K562 (cell line): ENCODE measurements around the gene PSAP. TPM values are rescaled to one million over a fixed set of nuclear protein-coding genes. Genes with fewer than 3 reads are reported as not detected.

ENCODE experiments used
- ATAC-seq: fragments of 200-7000 bp; cut with Tn5 transposase; 3 replicates; pipeline ENCODE4 v1.9.1; 2020; ENCODE audit warnings: moderate library complexity
- BruUV-seq: library from RNA; stranded (reverse); fragments of 400-500 nt; replicated peaks from 2 replicates; lab custom pipeline; 2021; lab: Mats Ljungman, UMichigan
- CTCF ChIA-PET: fragments of 300-600 bp; formaldehyde crosslinking; extraction: SDS; loops from one replicate; lab custom pipeline; 2021; ENCODE audit warnings: low intra/inter-chr PET ratio; lab: Yijun Ruan, JAX
- POLR2A ChIA-PET: fragments of 300-600, 350-650 bp; sonication (Branson Sonifier 250); formaldehyde crosslinking; extraction: SDS; loops from one replicate; lab custom pipeline; 2021; ENCODE audit warnings: antibody characterized with exemption, inconsistent platforms; lab: Yijun Ruan, JAX
- DNase-seq, 4 experiments: peaks; one replicate each; pipeline versions ENCODE4 v3.0.0 to v3.0.0-alpha.2; 2011 to 2018; ENCODE audit warnings: low spot score in 3 of 4, mixed read lengths in 3 of 4; ENCODE audit errors: extremely low read depth in 1 of 4
- FAIRE-seq: peaks from 2 replicates; lab custom pipeline; 2011; peaks lifted over from hg19 to GRCh38; lab: Jason Lieb, UNC
- H2AFZ ChIP-seq: 2 replicates; pipeline ENCODE4 v1.6.0; 2011; ENCODE audit warnings: low read depth, low read length, control low read depth, inconsistent platforms
- H3K27ac ChIP-seq: fragments of 200-600 bp; 3 replicates; pipeline ENCODE4 v1.8.0; 2011; ENCODE audit warnings: low read depth, mild to moderate bottlenecking, control low read depth, inconsistent platforms, low read length, moderate library complexity, mixed read lengths; ENCODE audit errors: extremely low read depth
- H3K27me3 ChIP-seq, 2 experiments: fragments of 300-600 bp in 1 of 2; 2 replicates in 1 of 2; 3 replicates in 1 of 2; pipeline versions ENCODE4 v1.6.0 to v1.8.0; 2011; ENCODE audit warnings: inconsistent platforms in 2 of 2, low read length in 2 of 2, mild to moderate bottlenecking in 1 of 2, mixed read lengths in 1 of 2, moderate library complexity in 1 of 2; ENCODE audit not compliant: control insufficient read depth in 2 of 2, insufficient read depth in 2 of 2
- H3K36me3 ChIP-seq: fragments of 300-600 bp; 3 replicates; pipeline ENCODE4 v1.8.0; 2011; ENCODE audit warnings: mild to moderate bottlenecking, low read length, inconsistent platforms; ENCODE audit not compliant: control insufficient read depth, insufficient read depth
- H3K4me1 ChIP-seq, 2 experiments: fragments of 200-600 bp in 1 of 2; replicated peaks in 1 of 2; 2 replicates in 1 of 2; 3 replicates in 1 of 2; pipeline versions ENCODE4 v1.5.1 to v1.8.0; 2011; ENCODE audit warnings: inconsistent platforms in 2 of 2, low read length in 2 of 2, mild to moderate bottlenecking in 1 of 2, mixed read lengths in 1 of 2, moderate library complexity in 1 of 2; ENCODE audit not compliant: control insufficient read depth in 2 of 2, insufficient read depth in 2 of 2
- H3K4me2 ChIP-seq: 2 replicates; pipeline ENCODE4 v1.6.1; 2011; ENCODE audit warnings: low read length, control low read depth, inconsistent platforms, mixed read lengths; ENCODE audit not compliant: insufficient read depth
- H3K4me3 ChIP-seq: fragments of 200-600 bp; sonication (generic), shearing (Covaris generic); 2 replicates; pipeline ENCODE4 v1.5.1; 2016; ENCODE audit warnings: control low read depth, inconsistent platforms
- H3K79me2 ChIP-seq: fragments of 200-600 bp; 3 replicates; pipeline ENCODE4 v1.8.0; 2011; ENCODE audit warnings: low read length, inconsistent platforms; ENCODE audit not compliant: control insufficient read depth, insufficient read depth
- H3K9ac ChIP-seq, 2 experiments: 2 replicates each; pipeline versions ENCODE4 v1.6.0 to v1.6.1; 2011; ENCODE audit warnings: low read depth in 2 of 2, low read length in 2 of 2, control low read depth in 1 of 2, inconsistent platforms in 1 of 2, mild to moderate bottlenecking in 1 of 2, mixed read lengths in 1 of 2; ENCODE audit not compliant: insufficient read depth in 1 of 2
- H3K9me1 ChIP-seq: one replicate; pipeline ENCODE4 v1.6.0; 2011; ENCODE audit warnings: inconsistent platforms, mild to moderate bottlenecking, low read length, moderate library complexity; ENCODE audit not compliant: control insufficient read depth, insufficient read depth
- H3K9me3 ChIP-seq: replicated peaks from 2 replicates; pipeline ENCODE4 v1.5.1; 2011; ENCODE audit warnings: low read depth, low read length, inconsistent platforms; ENCODE audit not compliant: control insufficient read depth, insufficient read depth
- H4K20me1 ChIP-seq: replicated peaks from 2 replicates; pipeline ENCODE4 v1.6.1; 2011; ENCODE audit warnings: low read length, inconsistent platforms, mixed read lengths; ENCODE audit not compliant: control insufficient read depth, insufficient read depth
- ADNP ChIP-seq: fragments of 200-800 bp; sonication (Bioruptor generic); IDR thresholded peaks from 2 replicates; pipeline ENCODE4 v1.6.1; 2016; ENCODE audit warnings: missing genetic modification characterization, missing compliant biosample characterization
- BCOR ChIP-seq: fragments of 450-650 bp; IDR thresholded peaks from 2 replicates; pipeline ENCODE4 v1.6.1; 2016
- CBX1 ChIP-seq: sonication (generic); IDR thresholded peaks from 2 replicates; pipeline ENCODE4 v1.6.1; 2016; ENCODE audit warnings: antibody characterized with exemption, low read depth, mild to moderate bottlenecking
- CHD4 ChIP-seq: fragments of 200-600 bp; sonication (generic); IDR thresholded peaks from 3 replicates; pipeline ENCODE4 v1.6.1; 2012; ENCODE audit warnings: low read depth, mild to moderate bottlenecking, mixed read lengths, low read length, inconsistent platforms; ENCODE audit not compliant: insufficient read depth, insufficient replicate concordance, poor library complexity, severe bottlenecking
- ESRRA ChIP-seq: fragments of 450-650 bp; IDR thresholded peaks from 2 replicates; pipeline ENCODE4 v1.6.1; 2014; ENCODE audit warnings: low read depth, mild to moderate bottlenecking, moderate library complexity, borderline replicate concordance
- GTF3C2 ChIP-seq: IDR thresholded peaks from 3 replicates; pipeline ENCODE4 v1.6.1; 2011; ENCODE audit warnings: borderline replicate concordance, mild to moderate bottlenecking, moderate library complexity; ENCODE audit not compliant: insufficient read length; ENCODE audit errors: extremely low read depth
- HDAC2 ChIP-seq: fragments of 450-650 bp; IDR thresholded peaks from 2 replicates; pipeline ENCODE4 v1.6.1; 2016; ENCODE audit warnings: mild to moderate bottlenecking
- HDAC3 ChIP-seq: fragments of 450-650 bp; IDR thresholded peaks from 2 replicates; pipeline ENCODE4 v1.6.1; 2018; ENCODE audit warnings: borderline replicate concordance, mild to moderate bottlenecking, moderate library complexity; ENCODE audit not compliant: partially characterized antibody
- KDM1A ChIP-seq, 2 experiments: fragments of 450-650 bp; IDR thresholded peaks; 2 replicates each; pipeline ENCODE4 v1.6.1; 2016; ENCODE audit warnings: mild to moderate bottlenecking in 2 of 2
- MNT ChIP-seq, 2 experiments: fragments of 450-650 bp; conservative IDR thresholded peaks; 2 replicates each; pipeline ENCODE4 v1.6.1; 2017; ENCODE audit warnings: mild to moderate bottlenecking in 2 of 2, moderate library complexity in 2 of 2
- PRPF4 ChIP-seq: fragments of 200-400 bp; formaldehyde crosslinking; IDR thresholded peaks from one replicate; pipeline ENCODE4 v1.6.1; 2017; ENCODE audit warnings: low read length, low read depth, mild to moderate bottlenecking; ENCODE audit not compliant: insufficient read depth, poor library complexity, severe bottlenecking
- RBM25 ChIP-seq: fragments of 200-400 bp; formaldehyde crosslinking; IDR thresholded peaks from 2 replicates; pipeline ENCODE4 v1.6.1; 2018; ENCODE audit warnings: low read length, low read depth, moderate library complexity; ENCODE audit not compliant: severe bottlenecking
- RCOR1 ChIP-seq, 2 experiments: IDR thresholded peaks; 2 replicates each; pipeline ENCODE4 v1.6.1; 2012; ENCODE audit warnings: low read depth in 2 of 2, low read length in 2 of 2, borderline replicate concordance in 1 of 2, improper control_type of control experiment in 1 of 2
- SMARCA5 ChIP-seq: fragments of 450-650 bp; IDR thresholded peaks from 2 replicates; pipeline ENCODE4 v1.6.1; 2016
- TEAD2 ChIP-seq: fragments of 450-650 bp; IDR thresholded peaks from 2 replicates; pipeline ENCODE4 v1.6.1; 2016; ENCODE audit warnings: missing genetic modification characterization, control low read depth, missing compliant biosample characterization
- ZNF134 ChIP-seq: fragments of 250-450 bp; sonication (Bioruptor Pico); conservative IDR thresholded peaks from 2 replicates; pipeline ENCODE4 v1.4.0; 2020
- ZNF561 ChIP-seq: fragments of 450-650 bp; formaldehyde crosslinking; conservative IDR thresholded peaks from 2 replicates; pipeline ENCODE4 v1.4.0; 2020; ENCODE audit warnings: mild to moderate bottlenecking, moderate library complexity
- WGBS: fragments of 100-300 bp; shearing (Covaris generic); methylation state at CpG from one replicate; pipeline ENCODE4 v1.1.6; 2016; ENCODE audit warnings: low coverage, mixed read lengths; ENCODE audit not compliant: insufficient coverage; ENCODE audit errors: missing lambda C conversion rate; 5-methylcytosine and 5-hydroxymethylcytosine counted together
- in situ Hi-C: fragments of 300-500 bp; cut with MboI; formaldehyde crosslinking; loops from 4 replicates; pipeline ENCODE4 v1.15.0; 2018; ENCODE audit warnings: inconsistent platforms, mixed read lengths
- intact Hi-C: fragments of 100-400 bp; cut with micrococcal nuclease; formaldehyde crosslinking; loops from 2 replicates; pipeline ENCODE4 v1.14.2; 2022
- polyA plus RNA-seq, 8 experiments: library from polyadenylated mRNA; depleted of rRNA in 4 of 8; stranded (reverse) in 5 of 8; unstranded in 3 of 8; fragments of >200 nt; fragmentation: Nextera tagmentation in 2 of 8; fragmentation: Illumina TruSeq in 1 of 8; extraction: Ambion mirVana in 2 of 8; extraction: Trizol in 1 of 8; gene quantifications; 2 replicates each; pipeline versions ENCODE4 v1.2.1 to v1.2.3, GENCODE V29; 2011 to 2014; ENCODE audit warnings: inconsistent platforms in 1 of 8, missing spikeins in 1 of 8
- total RNA-seq, 7 experiments: library from RNA; depleted of rRNA in 6 of 7; stranded (reverse); fragments of >200 nt in 6 of 7; fragmentation: Illumina TruSeq in 2 of 7; extraction: Trizol in 2 of 7; gene quantifications; 2 replicates each; pipeline versions ENCODE4 v1.2.1 to v1.2.3, GENCODE V29; 2011 to 2021; ENCODE audit warnings: low replicate concordance in 1 of 7

Gene PSAP
- total and polyA plus RNA-seq, 9 of the 15 experiments (the other 6 are each of a cell fraction or from before 2014, with no cell fraction given) = 245 to 700 (median 429) TPM

GRCh38 chr10:71782221-71782916, 68.7 kb downstream of the PSAP start:
- Histone ChIP-seq H3K79me2 (no peaks in the 10 kb centered on the region), H3K4me3 (no peak overlapping the region), H3K9me3 (no peaks in the 10 kb centered on the region), H3K36me3 (no peaks in the 10 kb centered on the region), H3K9me1 (no peaks in the 10 kb centered on the region), H3K4me2 (no peak overlapping the region), H3K9ac (no peak overlapping the region), H4K20me1 (0 out of 2 replicates have a peak, but pooled peaks cover 6% of the 10 kb centered on the region), H3K27ac (no peak overlapping the region), H3K4me1 (no peaks in the 10 kb centered on the region), H3K27me3 (peaks cover 35 to 67% of the 10 kb centered on the region in 2 experiments), H2AFZ (no peak overlapping the region)
- 11% methylated on average over 6 of the region's 6 CpGs for WGBS
- no peak for DNase-seq
- intact Hi-C loops = no loop called here
- FAIRE-seq = no peak
- ChIA-PET CTCF (interaction anchor here (1.2 kb wide), 1 partner anchor 114 kb away, joined by 3 read pairs; no protein-coding TSS in a partner anchor), POLR2A (interaction anchor here (0.6 to 1.4 kb wide), 2 partner anchors 9 to 1429 kb away, joined by 3 to 5 read pairs; partner anchors contain the start of gene VSIR)
- TF ChIP-seq KDM1A (IDR thresholded peaks at IDR 0.05) (peak in 1 of 2 experiments; percentile 83; a peak in 3 of 4 replicates), BCOR (peak; percentile 91), ESRRA (0 out of 2 replicates have a peak, but pooled peaks have one; percentile 34), HDAC3 (no peak), SMARCA5 (peak; percentile 48; the same call in 1 of the 2 replicates), PRPF4 (no peak), RBM25 (peak; percentile 80), RCOR1 (IDR thresholded peaks at IDR 0.05; ENCODE audit: borderline replicate concordance in 1 of 2, low read depth in 2 of 2, low read length in 2 of 2) (peak in 1 of 2 experiments; percentile 51; a peak in 2 of 4 replicates), CBX1 (peak; percentile 71; the same call in 1 of the 2 replicates), HDAC2 (peak; percentile 79; the same call in 1 of the 2 replicates), ADNP (tag) (peak; percentile 83), GTF3C2 (no peak), TEAD2 (tag) (no peak), ZNF561 (no peak), CHD4 (peak; percentile 56), ZNF134 (CRISPR knock-in tag) (no peak), MNT (conservative IDR thresholded peaks at IDR 0.05) (no peak)
- ATAC-seq = no peak
- in situ Hi-C loops = no loop called here
- BruUV-seq = no TSS peak
